K562 (cell line): ENCODE measurements around the gene CYP2A6. TPM values are rescaled to one million over a fixed set of nuclear protein-coding genes. Genes with fewer than 3 reads are reported as not detected.
A peak's percentile ranks its signal among the peaks of the same experiment; 100 is the strongest.

Source experiments
- ADNP ChIP-seq: fragments of 200-800 bp; sonication (Bioruptor generic); IDR thresholded peaks from 2 replicates; pipeline ENCODE4 v1.6.1; 2016; ENCODE audit warnings: missing genetic modification characterization, missing compliant biosample characterization
- ATF1 ChIP-seq, 2 experiments: fragments of 450-650 bp in 1 of 2; IDR thresholded peaks; 2 replicates each; pipeline ENCODE4 v1.6.1; 2016; ENCODE audit warnings: missing compliant biosample characterization in 1 of 2, missing genetic modification characterization in 1 of 2
- DNMT1 ChIP-seq: fragments of 450-650 bp; IDR thresholded peaks from 2 replicates; pipeline ENCODE4 v1.6.1; 2016; ENCODE audit warnings: antibody characterized with exemption, mild to moderate bottlenecking
- KDM4B ChIP-seq, 2 experiments: fragments of 450-650 bp in 1 of 2; sonication (generic) in 1 of 2; IDR thresholded peaks; 2 replicates each; pipeline ENCODE4 v1.6.1; 2016 to 2017; ENCODE audit warnings: borderline replicate concordance in 2 of 2, antibody characterized with exemption in 1 of 2, low read depth in 1 of 2, mild to moderate bottlenecking in 1 of 2
- KLF1 ChIP-seq: fragments of 450-650 bp; IDR thresholded peaks from 2 replicates; pipeline ENCODE4 v1.6.1; 2016; ENCODE audit warnings: missing genetic modification characterization, missing compliant biosample characterization
- MYNN ChIP-seq, 2 experiments: sonication (generic); formaldehyde crosslinking in 1 of 2; IDR thresholded peaks; 2 replicates each; pipeline versions ENCODE4 v1.5.0 to v1.6.1; 2016 to 2020; ENCODE audit warnings: antibody characterized with exemption in 1 of 2, missing genetic modification reagents in 1 of 2
- NONO ChIP-seq, 2 experiments: fragments of 200-400 bp in 1 of 2; fragments of 450-650 bp in 1 of 2; formaldehyde crosslinking in 1 of 2; IDR thresholded peaks; 2 replicates each; pipeline ENCODE4 v1.6.1; 2017; ENCODE audit warnings: low read depth in 2 of 2, mild to moderate bottlenecking in 2 of 2, moderate library complexity in 2 of 2, low read length in 1 of 2
- NR2C2 ChIP-seq, 2 experiments: fragments of 200-800 bp in 1 of 2; sonication (Bioruptor generic) in 1 of 2; sonication (generic) in 1 of 2; formaldehyde crosslinking in 1 of 2; IDR thresholded peaks; 2 replicates each; pipeline versions ENCODE4 v1.6.1 to v1.8.0; 2016 to 2022; ENCODE audit warnings: mild to moderate bottlenecking in 1 of 2, missing compliant biosample characterization in 1 of 2, missing genetic modification characterization in 1 of 2, missing genetic modification reagents in 1 of 2
- POLR2A ChIP-seq: fragments of 450-650 bp; conservative IDR thresholded peaks from 2 replicates; pipeline ENCODE4 v1.6.1; 2016
- PURB ChIP-seq: sonication (generic); formaldehyde crosslinking; IDR thresholded peaks from 2 replicates; pipeline ENCODE4 v1.9.0; 2021; ENCODE audit warnings: low read depth, mild to moderate bottlenecking, missing genetic modification reagents
- RAD51 ChIP-seq: fragments of 450-650 bp; IDR thresholded peaks from 2 replicates; pipeline ENCODE4 v1.7.1; 2016; ENCODE audit warnings: low read depth, mild to moderate bottlenecking, borderline replicate concordance
- RFX5 ChIP-seq: IDR thresholded peaks from 2 replicates; pipeline ENCODE4 v1.6.1; 2011; ENCODE audit warnings: low read depth, mild to moderate bottlenecking, improper control_type of control experiment, low read length
- SUPT5H ChIP-seq: fragments of 450-650 bp; IDR thresholded peaks from 2 replicates; pipeline ENCODE4 v1.6.1; 2016
- TCFL5 ChIP-seq: fragments of 250-450 bp; sonication (Bioruptor Pico); conservative IDR thresholded peaks from 2 replicates; pipeline ENCODE4 v1.6.1; 2021; ENCODE audit warnings: mild to moderate bottlenecking, moderate library complexity, matching md5 sums
- TOE1 ChIP-seq, 2 experiments: fragments of 450-650 bp in 1 of 2; sonication (generic) in 1 of 2; formaldehyde crosslinking in 1 of 2; IDR thresholded peaks; 2 replicates each; pipeline versions ENCODE4 v1.7.1 to v1.8.0; 2016 to 2022; ENCODE audit warnings: borderline replicate concordance in 2 of 2, mild to moderate bottlenecking in 2 of 2, antibody characterized with exemption in 1 of 2, inconsistent platforms in 1 of 2, low read depth in 1 of 2, missing genetic modification reagents in 1 of 2, moderate library complexity in 1 of 2
- ZNF311 ChIP-seq: fragments of 250-450 bp; sonication (Bioruptor Pico); IDR thresholded peaks from 2 replicates; pipeline ENCODE4 v1.4.0; 2020; ENCODE audit warnings: mild to moderate bottlenecking, moderate library complexity
- ZNF347 ChIP-seq: fragments of 450-650 bp; formaldehyde crosslinking; IDR thresholded peaks from 2 replicates; pipeline ENCODE4 v1.4.0; 2020; ENCODE audit warnings: low read depth, mild to moderate bottlenecking, moderate library complexity
- ZNF695 ChIP-seq: fragments of 450-650 bp; formaldehyde crosslinking; IDR thresholded peaks from 2 replicates; pipeline ENCODE4 v1.4.0; 2020; ENCODE audit warnings: mild to moderate bottlenecking, moderate library complexity
- ZNF76 ChIP-seq: fragments of 250-450 bp; sonication (Bioruptor Pico); IDR thresholded peaks from 2 replicates; pipeline ENCODE4 v1.4.0; 2020; ENCODE audit warnings: mild to moderate bottlenecking, moderate library complexity, borderline replicate concordance
- ZSCAN29 ChIP-seq: fragments of 450-650 bp; IDR thresholded peaks from 2 replicates; pipeline ENCODE4 v1.6.1; 2017
- ZZZ3 ChIP-seq: fragments of 450-650 bp; IDR thresholded peaks from 2 replicates; pipeline ENCODE4 v1.6.1; 2016; ENCODE audit warnings: antibody characterized with exemption, mild to moderate bottlenecking, moderate library complexity
- polyA plus RNA-seq, 8 experiments: library from polyadenylated mRNA; depleted of rRNA in 4 of 8; stranded (reverse) in 5 of 8; unstranded in 3 of 8; fragments of >200 nt; fragmentation: Nextera tagmentation in 2 of 8; fragmentation: Illumina TruSeq in 1 of 8; extraction: Ambion mirVana in 2 of 8; extraction: Trizol in 1 of 8; gene quantifications; 2 replicates each; pipeline versions ENCODE4 v1.2.1 to v1.2.3, GENCODE V29; 2011 to 2014; ENCODE audit warnings: inconsistent platforms in 1 of 8, missing spikeins in 1 of 8
- total RNA-seq, 7 experiments: library from RNA; depleted of rRNA in 6 of 7; stranded (reverse); fragments of >200 nt in 6 of 7; fragmentation: Illumina TruSeq in 2 of 7; extraction: Trizol in 2 of 7; gene quantifications; 2 replicates each; pipeline versions ENCODE4 v1.2.1 to v1.2.3, GENCODE V29; 2011 to 2021; ENCODE audit warnings: low replicate concordance in 1 of 7
- TF ChIP-seq, protein P1 (sequence below): fragments of 450-650 bp; IDR thresholded peaks from 2 replicates; pipeline ENCODE4 v1.6.1; 2016; ENCODE audit warnings: missing biosample characterization, missing genetic modification characterization
- TF ChIP-seq, protein P2 (sequence below), 2 experiments: fragments of 250-450 bp in 1 of 2; fragments of 450-650 bp in 1 of 2; sonication (Bioruptor Pico) in 1 of 2; IDR thresholded peaks; 2 replicates each; pipeline versions ENCODE4 v1.6.1 to v1.8.0; 2016 to 2021; ENCODE audit warnings: mild to moderate bottlenecking in 2 of 2, moderate library complexity in 2 of 2, missing compliant biosample characterization in 1 of 2, missing genetic modification characterization in 1 of 2
- TF ChIP-seq, protein P3 (sequence below): fragments of 250-450 bp; sonication (Bioruptor Pico); IDR thresholded peaks from 2 replicates; pipeline ENCODE4 v1.8.0; 2021; ENCODE audit warnings: moderate library complexity, mild to moderate bottlenecking, inconsistent platforms
- TF ChIP-seq, protein P4 (sequence below): fragments of 450-650 bp; formaldehyde crosslinking; conservative IDR thresholded peaks from 2 replicates; pipeline ENCODE4 v1.4.0; 2022; ENCODE audit warnings: mild to moderate bottlenecking, missing genetic modification characterization

Gene CYP2A6
- total and polyA plus RNA-seq, 9 of the 15 experiments (the other 6 are each of a cell fraction or from before 2014, with no cell fraction given): 0.31 TPM; not detected in 8

GRCh38 chr19:40809358-40810086, 40.7 kb downstream of the CYP2A6 start (continued):
- TF ChIP-seq, protein P1, sequence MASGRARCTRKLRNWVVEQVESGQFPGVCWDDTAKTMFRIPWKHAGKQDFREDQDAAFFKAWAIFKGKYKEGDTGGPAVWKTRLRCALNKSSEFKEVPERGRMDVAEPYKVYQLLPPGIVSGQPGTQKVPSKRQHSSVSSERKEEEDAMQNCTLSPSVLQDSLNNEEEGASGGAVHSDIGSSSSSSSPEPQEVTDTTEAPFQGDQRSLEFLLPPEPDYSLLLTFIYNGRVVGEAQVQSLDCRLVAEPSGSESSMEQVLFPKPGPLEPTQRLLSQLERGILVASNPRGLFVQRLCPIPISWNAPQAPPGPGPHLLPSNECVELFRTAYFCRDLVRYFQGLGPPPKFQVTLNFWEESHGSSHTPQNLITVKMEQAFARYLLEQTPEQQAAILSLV (tag): no peak
- TF ChIP-seq RFX5 (no peak), DNMT1 (no peak), ZNF347 (CRISPR knock-in tag) (no peak), POLR2A (peak; percentile 14; the same call in 1 of the 2 replicates), NR2C2 (CRISPR knock-in tag; IDR thresholded peaks at IDR 0.05) (no peak), NR2C2 (tag; IDR thresholded peaks at IDR 0.05) (no peak), ZZZ3 (no peak), SUPT5H (peak; percentile 54; the same call in 1 of the 2 replicates), TOE1 (IDR thresholded peaks at IDR 0.05; ENCODE audit: borderline replicate concordance) (no peak), TOE1 (CRISPR knock-in tag; IDR thresholded peaks at IDR 0.05; ENCODE audit: borderline replicate concordance, low read depth) (no peak), ADNP (no peak), ZNF695 (CRISPR knock-in tag) (no peak), ZSCAN29 (no peak), ATF1 (CRISPR knock-in tag; IDR thresholded peaks at IDR 0.05) (no peak), ATF1 (tag; IDR thresholded peaks at IDR 0.05) (0 out of 2 replicates have a peak, but pooled peaks have one; percentile 14), KLF1 (tag) (no peak), MYNN (IDR thresholded peaks at IDR 0.05) (peak; percentile 60; the same call in 1 of the 2 replicates), MYNN (CRISPR knock-in tag; IDR thresholded peaks at IDR 0.05) (no peak), ZNF76 (no peak), KDM4B (IDR thresholded peaks at IDR 0.05; ENCODE audit: borderline replicate concordance in 2 of 2, low read depth in 1 of 2) (no peak), ZNF311 (CRISPR knock-in tag) (no peak), NONO (IDR thresholded peaks at IDR 0.05; ENCODE audit: low read depth in 2 of 2, low read length in 1 of 2) (0 out of 4 replicates have a peak, but pooled peaks of 1 of the 2 experiments have one; percentile 24), RAD51 (no peak), TCFL5 (CRISPR knock-in tag) (no peak), PURB (no peak)
- TF ChIP-seq, protein P2, sequence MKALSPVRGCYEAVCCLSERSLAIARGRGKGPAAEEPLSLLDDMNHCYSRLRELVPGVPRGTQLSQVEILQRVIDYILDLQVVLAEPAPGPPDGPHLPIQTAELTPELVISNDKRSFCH (CRISPR knock-in tag; IDR thresholded peaks at IDR 0.05): no peak
- TF ChIP-seq, protein P2 (tag; IDR thresholded peaks at IDR 0.05): no peak
- TF ChIP-seq, protein P3, sequence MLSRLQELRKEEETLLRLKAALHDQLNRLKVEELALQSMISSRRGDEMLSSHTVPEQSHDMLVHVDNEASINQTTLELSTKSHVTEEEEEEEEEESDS: no peak
- TF ChIP-seq, protein P4, sequence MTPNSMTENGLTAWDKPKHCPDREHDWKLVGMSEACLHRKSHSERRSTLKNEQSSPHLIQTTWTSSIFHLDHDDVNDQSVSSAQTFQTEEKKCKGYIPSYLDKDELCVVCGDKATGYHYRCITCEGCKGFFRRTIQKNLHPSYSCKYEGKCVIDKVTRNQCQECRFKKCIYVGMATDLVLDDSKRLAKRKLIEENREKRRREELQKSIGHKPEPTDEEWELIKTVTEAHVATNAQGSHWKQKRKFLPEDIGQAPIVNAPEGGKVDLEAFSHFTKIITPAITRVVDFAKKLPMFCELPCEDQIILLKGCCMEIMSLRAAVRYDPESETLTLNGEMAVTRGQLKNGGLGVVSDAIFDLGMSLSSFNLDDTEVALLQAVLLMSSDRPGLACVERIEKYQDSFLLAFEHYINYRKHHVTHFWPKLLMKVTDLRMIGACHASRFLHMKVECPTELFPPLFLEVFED (CRISPR knock-in tag): no peak
